Omental fat pad (tissue), 4 donors: ENCODE data around the gene TIAM2. TPM values are rescaled to one million over a fixed set of nuclear protein-coding genes. Genes with fewer than 3 reads are reported as not detected.

Source experiments
- ATAC-seq: fragments of 150-250 bp; one replicate; pipeline ENCODE4 v1.9.1; 2016; ENCODE audit warnings: mild to moderate bottlenecking, moderate library complexity; ENCODE audit not compliant: low FRiP score
- DNase-seq: peaks from one replicate; pipeline ENCODE4 v3.0.0-alpha.2; 2019; ENCODE audit warnings: low spot score
- CTCF ChIP-seq, 3 donors: fragments of 450-650 bp; IDR thresholded peaks; one replicate each; pipeline ENCODE4 v1.5.1; 2016 to 2017; ENCODE audit warnings: antibody characterized with exemption in 3 of 3, mild to moderate bottlenecking in 3 of 3, moderate library complexity in 2 of 3
- total RNA-seq, 4 donors: library from RNA; depleted of rRNA; stranded (reverse); fragments of >200 nt; gene quantifications; one replicate each; pipeline ENCODE4 v1.1.0, GENCODE V29; 2016

The TIAM2 gene
- total RNA-seq, 4 donors from 2014 or later: 4.8 to 10.6 (median 6.4) TPM

- ATAC-seq (no peak), DNase-seq (no peak)
- TF ChIP-seq CTCF (IDR thresholded peaks at IDR 0.05): no peak
Observed at GRCh38 chr6:155066921-155067680, 72.0 kb downstream of the TIAM2 start.

GRCh38 chr6:155067956-155068615 lies 73.0 kb downstream of the TIAM2 start:
- ATAC-seq (no peak), DNase-seq (no peak)
- no peak for TF ChIP-seq CTCF (IDR thresholded peaks at IDR 0.05)

GRCh38 chr6:155069543-155069942 lies 74.4 kb downstream of the TIAM2 start:
- no peak for DNase-seq
- no peak for TF ChIP-seq CTCF (IDR thresholded peaks at IDR 0.05)
- no peak for ATAC-seq

GRCh38 chr6:155075930-155076695 lies 81.0 kb downstream of the TIAM2 start:
- ATAC-seq: no peak
- no peak for DNase-seq
- TF ChIP-seq CTCF (IDR thresholded peaks at IDR 0.05): no peak

GRCh38 chr6:155077331-155077730 lies 82.2 kb downstream of the TIAM2 start:
- TF ChIP-seq CTCF (IDR thresholded peaks at IDR 0.05): no peak
- DNase-seq (no peak), ATAC-seq (no peak)

GRCh38 chr6:155077784-155078183 lies 82.7 kb downstream of the TIAM2 start:
- ATAC-seq (no peak), DNase-seq (no peak)
- TF ChIP-seq CTCF (IDR thresholded peaks at IDR 0.05): no peak
